Measurements from ENCODE around the gene VTI1A. TPM values are rescaled to one million over a fixed set of nuclear protein-coding genes. Genes with fewer than 3 reads are reported as not detected.

The VTI1A gene
- total RNA-seq, 1 donor from 2014 or later: 33.3 TPM

DNA sequence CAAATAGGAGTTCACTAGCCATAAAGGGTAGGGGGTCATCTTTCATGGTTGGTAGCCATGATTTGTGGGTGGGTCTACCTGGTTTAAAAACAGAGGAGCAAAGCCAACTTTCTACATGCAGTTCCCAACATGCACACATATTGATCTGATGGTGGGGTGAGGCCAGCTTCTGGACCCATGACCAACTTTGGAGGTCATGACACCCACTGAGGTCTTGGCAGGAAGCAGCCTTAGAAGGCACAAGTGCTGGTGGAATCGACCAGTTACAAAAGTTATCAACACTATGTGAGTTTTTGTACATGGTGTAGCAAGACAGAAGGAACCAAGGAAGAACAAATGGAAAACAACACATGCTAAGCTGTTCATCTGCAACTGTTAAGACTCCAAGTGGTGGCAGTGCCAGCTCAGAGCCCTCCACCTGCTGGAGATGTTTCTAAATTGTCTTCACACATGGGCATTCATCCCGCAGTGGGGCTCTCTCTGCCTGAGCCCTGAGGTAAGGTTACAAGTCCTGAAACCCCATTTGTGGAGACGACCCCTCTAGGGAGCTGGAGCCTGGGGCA is 401.9 kb downstream of the VTI1A start:
- FAIRE-seq: no peak
- H4K20me1 ChIP-seq (ENCODE audit: insufficient read depth, low read length): no peaks in the 10 kb centered on the region
- TF ChIP-seq, protein P1, sequence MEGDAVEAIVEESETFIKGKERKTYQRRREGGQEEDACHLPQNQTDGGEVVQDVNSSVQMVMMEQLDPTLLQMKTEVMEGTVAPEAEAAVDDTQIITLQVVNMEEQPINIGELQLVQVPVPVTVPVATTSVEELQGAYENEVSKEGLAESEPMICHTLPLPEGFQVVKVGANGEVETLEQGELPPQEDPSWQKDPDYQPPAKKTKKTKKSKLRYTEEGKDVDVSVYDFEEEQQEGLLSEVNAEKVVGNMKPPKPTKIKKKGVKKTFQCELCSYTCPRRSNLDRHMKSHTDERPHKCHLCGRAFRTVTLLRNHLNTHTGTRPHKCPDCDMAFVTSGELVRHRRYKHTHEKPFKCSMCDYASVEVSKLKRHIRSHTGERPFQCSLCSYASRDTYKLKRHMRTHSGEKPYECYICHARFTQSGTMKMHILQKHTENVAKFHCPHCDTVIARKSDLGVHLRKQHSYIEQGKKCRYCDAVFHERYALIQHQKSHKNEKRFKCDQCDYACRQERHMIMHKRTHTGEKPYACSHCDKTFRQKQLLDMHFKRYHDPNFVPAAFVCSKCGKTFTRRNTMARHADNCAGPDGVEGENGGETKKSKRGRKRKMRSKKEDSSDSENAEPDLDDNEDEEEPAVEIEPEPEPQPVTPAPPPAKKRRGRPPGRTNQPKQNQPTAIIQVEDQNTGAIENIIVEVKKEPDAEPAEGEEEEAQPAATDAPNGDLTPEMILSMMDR (IDR thresholded peaks at IDR 0.05; ENCODE audit: insufficient read depth, low read depth, low read length): no peak
- no peak for TF ChIP-seq EZH2 (IDR thresholded peaks at IDR 0.05; ENCODE audit: insufficient read depth, low read length)

GRCh38 chr10:112849546-112849945 is 402.5 kb downstream of the VTI1A start:
- Histone ChIP-seq H3K9me3 (ENCODE audit: insufficient read depth, low read depth, low read length) (peaks cover 13% of the 10 kb centered on the region), H3K79me2 (ENCODE audit: insufficient read depth, low read length) (no peaks in the 10 kb centered on the region), H3K9ac (ENCODE audit: low read length) (no peak overlapping the region), H3K4me1 (ENCODE audit: insufficient read depth, low read length) (no peaks in the 10 kb centered on the region), H4K20me1 (ENCODE audit: insufficient read depth, low read length) (no peaks in the 10 kb centered on the region), H2AFZ (ENCODE audit: low read depth, low read length) (no peak overlapping the region), H3K36me3 (ENCODE audit: insufficient read depth, low read length) (no peaks in the 10 kb centered on the region), H3K27me3 (ENCODE audit: insufficient read depth, low read length) (no peaks in the 10 kb centered on the region), H3K4me2 (ENCODE audit: low read length) (no peak overlapping the region), H3K27ac (ENCODE audit: low read depth, low read length) (no peak overlapping the region), H3K4me3 (ENCODE audit: insufficient read depth, low read depth, low read length) (no peak overlapping the region)
- DNase-seq (ENCODE audit: low read depth) (no peak), FAIRE-seq (no peak)
- no peak overlapping the region for H3K4me3 Mint-ChIP-seq (ENCODE audit: unreplicated experiment)
- no peak overlapping the region for H3K27ac Mint-ChIP-seq (ENCODE audit: unreplicated experiment)
- peaks cover 2% of the 10 kb centered on the region for H3K36me3 Mint-ChIP-seq (ENCODE audit: low read depth, unreplicated experiment)
- TF ChIP-seq, protein P1 (IDR thresholded peaks at IDR 0.05; ENCODE audit: insufficient read depth, low read depth, low read length): no peak
- H3K9me3 Mint-ChIP-seq (ENCODE audit: unreplicated experiment): peaks cover 11% of the 10 kb centered on the region
- H3K4me1 Mint-ChIP-seq (ENCODE audit: low read depth, unreplicated experiment): peaks cover 8% of the 10 kb centered on the region
- H3K27me3 Mint-ChIP-seq (ENCODE audit: low read depth, unreplicated experiment): peaks cover 8% of the 10 kb centered on the region

More for the DNA sequence above, 401.9 kb downstream of the VTI1A start:
- H3K9ac ChIP-seq (ENCODE audit: low read length): no peak overlapping the region
- peaks cover 8% of the 10 kb centered on the region for H3K4me1 Mint-ChIP-seq (ENCODE audit: low read depth, unreplicated experiment)
- no peak overlapping the region for H3K27ac ChIP-seq (ENCODE audit: low read depth, low read length)
- no peaks in the 10 kb centered on the region for H3K27me3 ChIP-seq (ENCODE audit: insufficient read depth, low read length)
- peaks cover 8% of the 10 kb centered on the region for H3K27me3 Mint-ChIP-seq (ENCODE audit: low read depth, unreplicated experiment)
- no peaks in the 10 kb centered on the region for H3K79me2 ChIP-seq (ENCODE audit: insufficient read depth, low read length)
- H3K4me2 ChIP-seq (ENCODE audit: low read length): no peak overlapping the region
- H3K9me3 Mint-ChIP-seq (ENCODE audit: unreplicated experiment): peaks cover 11% of the 10 kb centered on the region
- H3K4me1 ChIP-seq (ENCODE audit: insufficient read depth, low read length): no peaks in the 10 kb centered on the region
- no peak for DNase-seq (ENCODE audit: low read depth)
- H2AFZ ChIP-seq (ENCODE audit: low read depth, low read length): no peak overlapping the region
- no peak overlapping the region for H3K4me3 Mint-ChIP-seq (ENCODE audit: unreplicated experiment)
- H3K36me3 Mint-ChIP-seq (ENCODE audit: low read depth, unreplicated experiment): peaks cover 2% of the 10 kb centered on the region
- no peak overlapping the region for H3K27ac Mint-ChIP-seq (ENCODE audit: unreplicated experiment)
- H3K4me3 ChIP-seq (ENCODE audit: insufficient read depth, low read depth, low read length): no peak overlapping the region
- H3K36me3 ChIP-seq (ENCODE audit: insufficient read depth, low read length): no peaks in the 10 kb centered on the region
- H3K9me3 ChIP-seq (ENCODE audit: insufficient read depth, low read depth, low read length): peaks cover 13% of the 10 kb centered on the region

DNA sequence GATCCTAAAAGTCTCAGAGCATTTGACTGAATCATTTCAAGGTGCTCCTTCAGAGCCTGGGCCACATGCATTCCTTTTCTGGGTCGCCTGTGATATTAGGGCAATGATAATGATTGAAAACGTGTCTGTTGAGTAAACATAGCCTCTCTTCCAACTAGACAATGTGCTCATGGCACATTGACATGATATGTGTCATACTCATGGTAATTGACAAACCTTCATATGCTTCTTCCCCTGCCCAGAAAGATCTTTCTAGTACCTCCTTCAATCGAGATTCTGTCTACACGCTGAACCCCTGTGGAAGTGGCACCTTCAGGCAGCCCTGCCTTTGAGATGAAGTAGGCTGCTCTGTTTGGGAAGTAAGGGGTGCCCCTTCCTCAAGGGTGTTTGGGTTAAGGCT is 404.2 kb downstream of the VTI1A start:
- no peak overlapping the region for H2AFZ ChIP-seq (ENCODE audit: low read depth, low read length)
- H3K9me3 Mint-ChIP-seq (ENCODE audit: unreplicated experiment): peaks cover 9% of the 10 kb centered on the region
- no peak overlapping the region for H3K9ac ChIP-seq (ENCODE audit: low read length)
- no peak overlapping the region for H3K27ac ChIP-seq (ENCODE audit: low read depth, low read length)
- H3K4me1 ChIP-seq (ENCODE audit: insufficient read depth, low read length): no peaks in the 10 kb centered on the region
- no peak overlapping the region for H3K4me3 ChIP-seq (ENCODE audit: insufficient read depth, low read depth, low read length)
- peaks cover 8% of the 10 kb centered on the region for H3K4me1 Mint-ChIP-seq (ENCODE audit: low read depth, unreplicated experiment)
- H3K4me2 ChIP-seq (ENCODE audit: low read length): no peak overlapping the region
- no peak overlapping the region for H3K4me3 Mint-ChIP-seq (ENCODE audit: unreplicated experiment)
- DNase-seq (ENCODE audit: low read depth) (no peak), FAIRE-seq (no peak)
- H3K79me2 ChIP-seq (ENCODE audit: insufficient read depth, low read length): no peaks in the 10 kb centered on the region
- H3K27ac Mint-ChIP-seq (ENCODE audit: unreplicated experiment): no peak overlapping the region
- H3K36me3 Mint-ChIP-seq (ENCODE audit: low read depth, unreplicated experiment): peaks cover 2% of the 10 kb centered on the region
- no peaks in the 10 kb centered on the region for H3K36me3 ChIP-seq (ENCODE audit: insufficient read depth, low read length)
- H3K9me3 ChIP-seq (ENCODE audit: insufficient read depth, low read depth, low read length): peaks cover 13% of the 10 kb centered on the region
- TF ChIP-seq EZH2 (IDR thresholded peaks at IDR 0.05; ENCODE audit: insufficient read depth, low read length): no peak
- TF ChIP-seq, protein P1 (IDR thresholded peaks at IDR 0.05; ENCODE audit: insufficient read depth, low read depth, low read length): no peak
- peaks cover 11% of the 10 kb centered on the region for H3K27me3 Mint-ChIP-seq (ENCODE audit: low read depth, unreplicated experiment)
- H4K20me1 ChIP-seq (ENCODE audit: insufficient read depth, low read length): no peaks in the 10 kb centered on the region
- H3K27me3 ChIP-seq (ENCODE audit: insufficient read depth, low read length): no peaks in the 10 kb centered on the region

Measured in astrocyte (in vitro differentiated cells and primary cell).